AG20443 (cell line): ENCODE measurements around the gene PHLPP1.
A peak's percentile ranks its signal among the peaks of the same experiment; 100 is the strongest.
"Not testable (repeated sequence)": the region's sequence is repeated elsewhere in the genome, so short reads cannot be mapped to it uniquely, and the experiment has no call there.

Source experiments
- DNase-seq: peaks from one replicate; pipeline ENCODE4 v3.0.0; 2012; ENCODE audit warnings: low spot score, mixed read lengths

The PHLPP1 gene

GRCh38 chr18:62894681-62895390 lies 179.5 kb downstream of the PHLPP1 start:
- DNase-seq: no peak

DNA sequence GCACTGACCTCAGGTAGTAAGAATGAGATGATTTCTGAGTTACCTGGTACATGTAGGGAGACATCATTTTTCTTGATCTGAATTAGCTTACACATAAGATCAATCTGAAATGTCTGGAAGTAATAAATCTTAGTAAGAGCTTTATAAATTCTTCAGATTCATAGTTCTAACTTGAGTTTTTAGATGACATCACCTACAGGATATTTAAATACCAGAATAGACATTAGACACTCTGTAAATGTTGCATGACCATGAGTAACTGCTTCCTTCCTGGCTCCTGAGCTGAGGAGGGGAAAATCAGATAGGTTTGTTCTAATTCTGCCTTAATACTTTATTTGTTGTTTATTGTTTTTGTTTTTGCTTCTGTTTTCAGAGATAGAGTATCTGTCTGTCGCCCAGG lies 181.8 kb downstream of the PHLPP1 start:
- peak; percentile 42 for DNase-seq

- no peak for DNase-seq
Observed at GRCh38 chr18:62898359-62898758, 183.0 kb downstream of the PHLPP1 start.

DNA sequence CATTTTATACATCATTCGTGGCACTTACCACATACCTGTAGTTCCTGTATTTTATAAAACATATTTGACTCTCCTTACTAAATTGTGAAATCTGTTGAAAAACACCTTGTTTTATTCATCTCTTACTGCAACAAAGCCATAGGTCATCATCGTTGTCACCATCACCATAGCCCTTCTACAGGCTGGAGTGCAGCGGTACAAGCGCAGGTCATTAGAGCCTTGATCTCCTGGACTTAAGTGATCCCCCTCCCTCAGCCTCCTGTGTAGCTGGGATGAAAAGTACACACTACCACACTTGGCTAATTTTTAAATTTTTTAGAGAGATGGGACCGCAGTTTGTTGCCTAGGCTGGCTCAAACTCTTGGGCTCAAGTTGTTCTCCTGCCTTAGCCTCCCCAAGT lies 184.2 kb downstream of the PHLPP1 start:
- DNase-seq: no peak

- DNase-seq: no peak
Observed at GRCh38 chr18:62900132-62900883, 185.0 kb downstream of the PHLPP1 start.

DNA sequence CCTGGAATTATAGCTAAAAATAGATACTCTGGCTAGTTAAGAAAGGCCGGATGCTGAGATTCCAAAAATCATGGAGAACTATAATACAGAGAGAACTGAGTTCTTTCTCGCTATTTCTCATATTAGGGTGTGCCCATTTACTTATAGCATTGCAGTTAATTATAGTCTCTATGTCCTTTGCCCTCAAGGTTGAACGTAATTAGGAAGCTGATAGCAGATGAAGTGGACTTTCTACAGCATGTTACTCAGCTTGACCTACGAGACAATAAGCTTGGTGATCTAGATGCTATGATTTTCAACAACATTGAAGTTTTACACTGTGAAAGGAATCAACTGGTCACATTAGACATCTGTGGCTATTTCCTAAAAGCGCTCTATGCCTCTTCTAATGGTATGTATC lies 187.4 kb downstream of the PHLPP1 start:
- DNase-seq: no peak

DNA sequence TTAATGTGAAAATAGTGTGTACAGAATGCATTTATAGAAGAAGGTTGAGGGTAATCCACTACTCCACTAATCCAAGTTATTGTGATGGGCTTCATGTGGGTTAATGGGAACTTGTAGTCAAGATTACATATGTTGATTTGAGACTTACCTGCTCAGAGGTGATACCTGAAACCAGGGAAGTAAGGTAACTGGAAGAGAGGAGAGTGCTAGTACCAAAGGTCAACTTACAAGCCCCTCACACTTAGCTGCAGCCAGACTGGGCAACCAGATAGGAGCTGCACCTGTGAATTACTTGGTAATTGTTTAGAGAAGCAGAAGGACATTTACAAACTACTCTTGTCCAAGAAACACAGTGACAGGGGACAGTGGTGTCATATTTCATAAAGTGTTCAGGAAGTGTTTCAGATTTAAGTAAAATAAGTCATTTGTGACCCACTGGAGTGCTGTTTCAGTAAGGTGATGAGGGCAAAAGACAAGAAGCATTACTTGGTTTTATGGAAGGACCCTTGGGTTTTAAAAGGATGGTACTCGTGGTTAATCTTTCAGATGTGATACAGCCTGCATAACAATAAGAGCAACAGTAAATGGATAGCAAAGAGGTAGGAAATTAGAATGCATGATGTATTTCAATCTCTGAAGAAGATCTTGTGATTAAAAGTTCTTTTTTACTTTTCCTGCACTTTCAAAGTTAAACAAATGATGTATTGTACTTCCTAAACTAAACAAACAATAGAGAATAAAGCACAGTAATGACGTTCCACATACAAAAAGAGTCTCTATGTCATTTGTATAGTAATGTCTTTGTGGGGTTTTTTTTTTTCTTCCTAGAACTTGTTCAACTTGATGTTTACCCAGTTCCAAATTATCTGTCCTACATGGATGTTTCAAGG lies 189.3 kb downstream of the PHLPP1 start:
- DNase-seq: no peak

DNA sequence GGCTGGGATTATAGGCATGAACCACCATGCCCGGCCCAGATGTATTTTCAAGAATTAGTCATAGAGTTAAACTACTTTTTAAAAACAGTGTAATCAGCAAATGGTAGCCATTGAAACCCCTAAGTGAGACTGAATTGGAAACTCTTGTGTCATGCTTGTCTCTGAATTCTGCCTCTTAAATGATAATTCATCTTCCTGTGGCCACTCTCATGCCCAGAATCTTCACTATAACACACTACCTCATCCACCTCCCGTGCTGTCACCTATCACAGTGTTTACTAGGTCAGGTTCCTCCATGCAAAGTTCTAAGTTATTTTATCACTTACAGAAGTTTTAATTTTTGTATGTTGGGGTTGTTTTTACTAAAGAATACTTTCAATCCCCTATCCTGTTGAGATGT lies 197.5 kb downstream of the PHLPP1 start:
- no peak for DNase-seq

DNA sequence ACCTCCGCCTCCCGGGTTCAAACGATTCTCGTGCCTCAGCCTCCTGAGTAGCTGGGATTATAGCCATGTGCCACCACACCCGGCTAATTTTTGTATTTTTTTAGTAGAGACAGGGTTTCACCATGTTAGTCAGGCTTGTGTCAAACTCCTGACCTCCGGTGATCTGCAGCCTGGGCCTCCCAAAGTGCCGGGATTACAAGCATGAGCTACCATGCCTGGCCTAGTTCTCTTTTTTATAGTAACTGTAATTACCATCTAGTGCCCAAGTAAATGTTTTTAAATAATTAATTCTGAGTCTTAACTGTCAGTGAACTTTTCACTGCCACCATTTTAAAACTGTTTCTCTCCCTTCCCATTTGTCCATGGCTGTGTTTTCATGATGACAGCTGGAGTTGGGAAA lies 198.5 kb downstream of the PHLPP1 start:
- not testable (repeated sequence) for DNase-seq

GRCh38 chr18:62914871-62915392 lies 199.6 kb downstream of the PHLPP1 start:
- DNase-seq: no peak

- DNase-seq: no peak
Observed at GRCh38 chr18:62918361-62918760, 203.0 kb downstream of the PHLPP1 start.

DNA sequence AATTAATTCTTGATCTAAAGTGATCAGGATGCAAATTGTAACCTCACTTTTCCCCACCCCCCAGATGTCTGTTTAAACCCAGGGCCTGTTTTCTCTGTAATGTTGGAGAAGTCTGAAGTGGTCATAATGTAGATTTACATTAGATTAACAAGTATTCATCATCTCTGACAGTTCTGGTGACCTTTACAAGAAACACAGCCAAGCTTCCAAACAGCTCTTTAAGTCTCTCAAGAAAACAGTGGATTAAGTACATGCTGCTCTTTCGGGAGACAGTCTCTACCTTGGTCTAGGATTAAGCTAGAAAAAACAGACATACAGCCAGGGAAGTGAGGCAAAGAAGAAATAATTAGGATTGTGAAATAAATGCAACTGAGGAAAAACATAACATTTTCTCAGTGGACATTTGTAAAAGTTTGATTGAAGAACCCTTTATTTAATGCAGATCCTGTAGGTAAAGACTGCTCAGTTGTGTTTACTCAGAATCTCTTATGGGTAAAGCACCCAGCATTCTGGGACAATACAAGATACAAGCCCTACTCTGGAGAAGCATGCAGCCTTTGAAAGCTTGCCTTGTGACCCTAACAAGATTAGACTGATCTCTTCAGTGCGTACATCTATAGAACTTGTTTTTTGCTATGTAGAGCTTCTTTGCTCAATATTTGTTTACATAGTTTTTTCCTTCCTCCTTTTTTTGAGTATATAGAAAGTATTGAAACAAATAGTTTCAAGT lies 203.9 kb downstream of the PHLPP1 start:
- no peak for DNase-seq

DNA sequence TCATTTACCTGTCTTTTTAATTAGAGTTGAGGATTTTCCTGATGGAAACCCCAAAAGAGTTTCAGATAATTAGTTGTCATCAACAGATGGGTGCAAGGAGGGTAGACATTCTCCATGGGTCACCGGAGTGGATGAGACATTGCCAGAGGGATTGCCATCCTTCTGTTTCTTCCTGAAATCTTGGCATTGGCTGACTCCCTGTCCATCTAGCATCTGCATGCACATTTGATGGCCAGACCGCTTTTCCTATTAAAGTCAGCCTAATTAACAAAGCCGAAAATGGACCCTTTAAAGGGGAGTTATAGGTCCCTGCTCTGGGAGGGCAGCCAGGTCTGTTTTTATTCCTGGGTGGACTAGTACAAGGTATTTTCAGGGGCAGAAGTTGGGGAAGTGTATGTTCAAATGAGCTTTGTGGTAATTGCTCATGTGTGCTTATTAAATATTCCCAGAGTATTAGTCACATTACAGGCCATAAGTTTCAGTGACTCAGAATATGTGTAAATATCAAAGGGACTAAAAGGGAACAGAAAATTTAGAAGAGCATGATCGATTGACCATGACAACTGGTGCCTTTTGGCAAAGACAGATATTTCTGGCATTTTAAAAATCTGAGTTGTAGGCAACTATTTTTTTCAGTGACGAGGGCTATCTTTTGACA lies 209.8 kb downstream of the PHLPP1 start:
- peak; percentile 18 for DNase-seq

DNA sequence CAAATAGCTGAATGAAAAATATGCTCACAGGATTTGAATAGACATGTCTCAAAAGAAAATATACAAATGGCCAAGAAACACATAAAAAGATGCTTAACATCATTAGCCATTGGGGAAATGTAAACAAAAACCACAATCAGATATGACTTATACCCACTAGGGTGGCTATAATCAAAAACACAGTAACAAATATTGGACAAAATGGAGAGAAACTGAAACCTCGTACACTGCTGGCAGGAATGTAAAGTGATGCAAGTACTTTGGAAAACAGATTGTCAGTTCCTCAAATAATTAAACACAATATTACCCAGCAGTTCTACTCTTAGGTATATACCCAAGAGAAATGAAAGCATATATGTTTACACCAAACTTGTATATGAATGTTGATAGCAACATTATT lies 213.0 kb downstream of the PHLPP1 start:
- DNase-seq: no peak

DNA sequence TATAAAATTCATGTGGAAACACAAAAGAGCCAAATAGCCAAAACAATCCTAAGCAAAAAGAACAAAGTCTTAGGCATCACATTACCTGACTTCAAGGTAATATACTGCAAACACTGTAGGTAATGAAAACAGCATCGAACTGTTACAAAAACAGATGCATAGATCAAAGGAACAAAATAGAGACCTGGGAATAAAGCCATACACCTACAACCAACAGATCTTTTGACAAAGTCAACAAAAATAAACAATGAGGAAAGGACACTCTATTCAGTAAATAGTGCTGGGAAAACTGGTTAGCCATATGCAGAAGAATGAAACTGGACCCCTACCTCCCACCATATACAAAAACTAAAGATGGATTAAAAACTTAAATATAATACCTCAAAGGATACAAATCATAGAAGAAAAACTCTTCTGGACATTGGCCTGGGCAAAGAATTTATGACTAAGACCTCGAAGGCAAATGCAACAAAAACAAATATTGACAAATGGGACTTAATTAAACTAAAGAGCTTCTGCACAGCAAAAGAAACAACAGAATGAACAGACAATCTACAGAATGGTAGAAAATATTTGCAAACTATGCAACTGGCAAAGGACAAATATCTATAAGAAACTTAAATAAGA lies 218.0 kb downstream of the PHLPP1 start:
- DNase-seq: no peak

DNA sequence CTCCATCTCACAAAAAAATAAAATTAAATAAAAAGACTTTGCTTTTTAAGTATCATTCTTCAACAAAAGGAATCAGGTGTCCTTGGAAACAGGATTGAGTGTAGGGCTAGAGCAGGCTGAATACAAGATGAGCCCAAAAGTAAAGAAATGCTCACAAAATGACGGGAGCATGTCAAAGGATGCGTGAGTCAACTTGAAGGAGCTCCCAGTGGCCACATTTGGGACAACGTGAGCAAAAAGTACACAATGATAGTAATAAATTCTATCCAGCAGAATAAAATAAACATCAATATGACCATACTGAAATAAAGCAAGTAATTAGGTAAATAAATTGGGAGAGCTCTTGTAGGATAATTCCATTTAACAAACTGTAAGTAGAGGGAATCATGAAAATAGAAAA lies 220.7 kb downstream of the PHLPP1 start:
- DNase-seq: no peak

GRCh38 chr18:62937065-62937464 lies 221.7 kb downstream of the PHLPP1 start:
- peak; percentile 23 for DNase-seq

DNA sequence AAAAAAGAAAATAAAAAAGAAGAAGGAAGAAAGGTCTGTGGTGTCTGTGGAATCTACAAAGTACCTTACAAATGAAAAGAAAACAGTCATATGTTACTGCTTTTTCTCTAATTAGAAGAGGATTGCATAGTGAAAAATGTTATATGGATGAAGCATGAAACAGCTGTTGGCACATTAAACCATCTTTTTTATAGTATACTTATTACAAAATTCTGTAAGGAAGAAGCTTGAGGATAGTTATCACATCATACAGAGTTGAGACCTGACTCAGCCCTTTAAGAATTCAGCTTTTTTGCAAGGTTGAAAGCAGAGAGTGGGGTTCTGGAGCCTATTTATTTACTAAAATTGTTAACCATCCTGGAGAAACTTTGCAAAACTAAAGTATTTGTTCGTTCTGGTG lies 222.7 kb downstream of the PHLPP1 start:
- peak; percentile 32 for DNase-seq

DNA sequence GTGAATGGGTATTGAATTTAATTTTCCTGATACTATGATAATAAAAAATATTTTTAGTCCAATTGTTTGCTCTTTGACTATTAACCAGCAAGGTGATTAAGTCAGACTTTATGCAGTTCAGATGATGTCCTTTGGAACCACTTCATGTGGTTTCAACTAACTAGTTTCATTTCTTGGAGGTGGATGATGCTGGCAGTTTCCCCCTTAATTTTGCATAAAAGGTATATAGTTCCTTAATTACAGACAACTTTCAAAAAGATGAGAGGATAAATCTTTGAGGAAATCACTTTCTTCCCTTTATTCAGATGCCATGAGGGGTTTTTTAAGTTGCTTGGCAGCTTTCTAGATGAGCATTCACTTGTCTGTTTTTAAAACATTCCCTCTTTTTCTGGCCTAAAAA lies 223.1 kb downstream of the PHLPP1 start:
- DNase-seq: no peak

DNA sequence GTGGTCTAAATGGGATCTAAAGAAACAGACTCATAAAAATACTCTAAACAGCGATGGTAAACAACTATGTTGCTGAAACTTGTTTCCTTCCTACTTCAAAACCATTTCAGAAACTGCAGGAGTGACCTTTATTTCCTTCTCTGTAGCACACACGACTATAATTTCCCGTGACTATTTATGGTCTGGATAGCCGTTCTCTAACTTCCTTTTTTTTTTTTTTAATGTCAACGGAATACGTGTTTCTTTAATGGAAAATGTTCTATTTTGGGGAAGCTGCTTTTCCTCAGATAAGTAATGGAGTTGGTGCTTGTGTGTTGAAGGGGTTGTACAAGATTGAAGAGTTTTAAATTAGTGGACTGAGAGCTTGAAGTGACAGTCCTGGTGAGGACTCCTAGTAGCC lies 224.1 kb downstream of the PHLPP1 start:
- DNase-seq: no peak

- DNase-seq: no peak
Observed at GRCh38 chr18:62939926-62940325, 224.6 kb downstream of the PHLPP1 start.
